Measurements from ENCODE around the gene GHITM.

Gene GHITM

GRCh38 chr10:84177541-84178141 lies 38.3 kb downstream of the GHITM start:
- TF ChIP-seq POLR2AphosphoS5 (IDR thresholded peaks at IDR 0.05; ENCODE audit: low read depth, low read length) = no peak
- no peak for TF ChIP-seq TAF1 (IDR thresholded peaks at IDR 0.05; ENCODE audit: borderline replicate concordance, insufficient read depth, low read length)
- no peak for TF ChIP-seq SIN3A (IDR thresholded peaks at IDR 0.05; ENCODE audit: borderline replicate concordance, insufficient read depth, low read length)
- TF ChIP-seq, protein P1, sequence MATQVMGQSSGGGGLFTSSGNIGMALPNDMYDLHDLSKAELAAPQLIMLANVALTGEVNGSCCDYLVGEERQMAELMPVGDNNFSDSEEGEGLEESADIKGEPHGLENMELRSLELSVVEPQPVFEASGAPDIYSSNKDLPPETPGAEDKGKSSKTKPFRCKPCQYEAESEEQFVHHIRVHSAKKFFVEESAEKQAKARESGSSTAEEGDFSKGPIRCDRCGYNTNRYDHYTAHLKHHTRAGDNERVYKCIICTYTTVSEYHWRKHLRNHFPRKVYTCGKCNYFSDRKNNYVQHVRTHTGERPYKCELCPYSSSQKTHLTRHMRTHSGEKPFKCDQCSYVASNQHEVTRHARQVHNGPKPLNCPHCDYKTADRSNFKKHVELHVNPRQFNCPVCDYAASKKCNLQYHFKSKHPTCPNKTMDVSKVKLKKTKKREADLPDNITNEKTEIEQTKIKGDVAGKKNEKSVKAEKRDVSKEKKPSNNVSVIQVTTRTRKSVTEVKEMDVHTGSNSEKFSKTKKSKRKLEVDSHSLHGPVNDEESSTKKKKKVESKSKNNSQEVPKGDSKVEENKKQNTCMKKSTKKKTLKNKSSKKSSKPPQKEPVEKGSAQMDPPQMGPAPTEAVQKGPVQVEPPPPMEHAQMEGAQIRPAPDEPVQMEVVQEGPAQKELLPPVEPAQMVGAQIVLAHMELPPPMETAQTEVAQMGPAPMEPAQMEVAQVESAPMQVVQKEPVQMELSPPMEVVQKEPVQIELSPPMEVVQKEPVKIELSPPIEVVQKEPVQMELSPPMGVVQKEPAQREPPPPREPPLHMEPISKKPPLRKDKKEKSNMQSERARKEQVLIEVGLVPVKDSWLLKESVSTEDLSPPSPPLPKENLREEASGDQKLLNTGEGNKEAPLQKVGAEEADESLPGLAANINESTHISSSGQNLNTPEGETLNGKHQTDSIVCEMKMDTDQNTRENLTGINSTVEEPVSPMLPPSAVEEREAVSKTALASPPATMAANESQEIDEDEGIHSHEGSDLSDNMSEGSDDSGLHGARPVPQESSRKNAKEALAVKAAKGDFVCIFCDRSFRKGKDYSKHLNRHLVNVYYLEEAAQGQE (IDR thresholded peaks at IDR 0.05; ENCODE audit: insufficient read depth in 1 of 2, low read depth in 2 of 2, low read length in 2 of 2) = no peak
- no peak for TF ChIP-seq FOXP2 (optimal IDR thresholded peaks at IDR 0.05; ENCODE audit: borderline replicate concordance, extremely low read depth, extremely low read length, insufficient read depth)

GRCh38 chr10:84178160-84178609 lies 38.9 kb downstream of the GHITM start:
- TF ChIP-seq SIN3A (IDR thresholded peaks at IDR 0.05; ENCODE audit: borderline replicate concordance, insufficient read depth, low read length) (no peak), FOXP2 (optimal IDR thresholded peaks at IDR 0.05; ENCODE audit: borderline replicate concordance, extremely low read depth, extremely low read length, insufficient read depth) (no peak), POLR2AphosphoS5 (IDR thresholded peaks at IDR 0.05; ENCODE audit: low read depth, low read length) (no peak), TAF1 (IDR thresholded peaks at IDR 0.05; ENCODE audit: borderline replicate concordance, insufficient read depth, low read length) (no peak)
- TF ChIP-seq, protein P1 (IDR thresholded peaks at IDR 0.05; ENCODE audit: insufficient read depth in 1 of 2, low read depth in 2 of 2, low read length in 2 of 2) = no peak

- no peak for TF ChIP-seq TAF1 (IDR thresholded peaks at IDR 0.05; ENCODE audit: borderline replicate concordance, insufficient read depth, low read length)
- TF ChIP-seq POLR2AphosphoS5 (IDR thresholded peaks at IDR 0.05; ENCODE audit: low read depth, low read length) = no peak
- no peak for TF ChIP-seq FOXP2 (optimal IDR thresholded peaks at IDR 0.05; ENCODE audit: borderline replicate concordance, extremely low read depth, extremely low read length, insufficient read depth)
- TF ChIP-seq, protein P1 (IDR thresholded peaks at IDR 0.05; ENCODE audit: insufficient read depth in 1 of 2, low read depth in 2 of 2, low read length in 2 of 2) = no peak
- TF ChIP-seq SIN3A (IDR thresholded peaks at IDR 0.05; ENCODE audit: borderline replicate concordance, insufficient read depth, low read length) = no peak
Measured at GRCh38 chr10:84179059-84179710, 39.9 kb downstream of the GHITM start.

- no peak for TF ChIP-seq POLR2AphosphoS5 (IDR thresholded peaks at IDR 0.05; ENCODE audit: low read depth, low read length)
- TF ChIP-seq, protein P1 (IDR thresholded peaks at IDR 0.05; ENCODE audit: insufficient read depth in 1 of 2, low read depth in 2 of 2, low read length in 2 of 2) = no peak
- no peak for TF ChIP-seq FOXP2 (optimal IDR thresholded peaks at IDR 0.05; ENCODE audit: borderline replicate concordance, extremely low read depth, extremely low read length, insufficient read depth)
- TF ChIP-seq TAF1 (IDR thresholded peaks at IDR 0.05; ENCODE audit: borderline replicate concordance, insufficient read depth, low read length) = no peak
- no peak for TF ChIP-seq SIN3A (IDR thresholded peaks at IDR 0.05; ENCODE audit: borderline replicate concordance, insufficient read depth, low read length)
Measured at GRCh38 chr10:84181631-84182030, 42.3 kb downstream of the GHITM start.

Measured in PFSK-1 (cell line).